Hepatocyte (in vitro differentiated cells): ENCODE results near the gene SCN1B. TPM values are rescaled to one million over a fixed set of nuclear protein-coding genes. Genes with fewer than 3 reads are reported as not detected.
"Not testable (repeated sequence)": the region's sequence is repeated elsewhere in the genome, so short reads cannot be mapped to it uniquely, and the experiment has no call there.

ENCODE experiments used
- DNase-seq: peaks from one replicate; pipeline ENCODE4 v3.0.0-alpha.2; 2016; ENCODE audit warnings: low spot score
- H2AFZ ChIP-seq: fragments of 200-600 bp; sonication (generic); 2 replicates; pipeline ENCODE4 v1.6.0; 2016; ENCODE audit warnings: antibody characterized with exemption, mild to moderate bottlenecking
- H3K27ac ChIP-seq: fragments of 200-600 bp; sonication (generic); 2 replicates; pipeline ENCODE4 v1.5.1; 2016; ENCODE audit warnings: mild to moderate bottlenecking
- H3K27me3 ChIP-seq: fragments of 200-600 bp; sonication (generic); 2 replicates; pipeline ENCODE4 v1.6.1; 2016
- H3K36me3 ChIP-seq: fragments of 200-600 bp; sonication (generic); replicated peaks from 2 replicates; pipeline ENCODE4 v1.5.1; 2016; ENCODE audit warnings: low read depth; ENCODE audit not compliant: insufficient read depth
- H3K4me1 ChIP-seq: fragments of 200-600 bp; sonication (generic); 2 replicates; pipeline ENCODE4 v1.5.1; 2016; ENCODE audit warnings: mild to moderate bottlenecking, moderate library complexity; ENCODE audit not compliant: insufficient read depth
- H3K4me2 ChIP-seq: fragments of 200-600 bp; sonication (generic); 2 replicates; pipeline ENCODE4 v1.6.0; 2016
- H3K4me3 ChIP-seq: fragments of 200-600 bp; sonication (generic); 2 replicates; pipeline ENCODE4 v1.5.1; 2016; ENCODE audit warnings: mild to moderate bottlenecking
- H3K79me2 ChIP-seq: fragments of 200-600 bp; sonication (generic); 2 replicates; pipeline ENCODE4 v1.6.0; 2017; ENCODE audit warnings: mild to moderate bottlenecking
- H3K9me2 ChIP-seq: fragments of 200-600 bp; sonication (generic); replicated peaks from 2 replicates; pipeline ENCODE4 v1.6.0; 2017; ENCODE audit warnings: mild to moderate bottlenecking; ENCODE audit not compliant: insufficient read depth
- H3K9me3 ChIP-seq: fragments of 200-600 bp; sonication (generic); 2 replicates; pipeline ENCODE4 v1.5.1; 2016; ENCODE audit warnings: low read depth, mild to moderate bottlenecking
- H4K20me1 ChIP-seq: fragments of 200-600 bp; sonication (generic); 2 replicates; pipeline ENCODE4 v1.6.0; 2016; ENCODE audit warnings: mild to moderate bottlenecking; ENCODE audit not compliant: insufficient read depth, poor library complexity, severe bottlenecking
- CTCF ChIP-seq: fragments of 200-600 bp; sonication (generic); IDR thresholded peaks from 2 replicates; pipeline ENCODE4 v1.5.1; 2016; ENCODE audit warnings: antibody characterized with exemption, mild to moderate bottlenecking; ENCODE audit not compliant: poor library complexity
- EZH2 ChIP-seq: fragments of 200-600 bp; sonication (generic); IDR thresholded peaks from 2 replicates; pipeline ENCODE4 v1.6.1; 2016; ENCODE audit warnings: antibody characterized with exemption, mild to moderate bottlenecking, borderline replicate concordance
- EZH2phosphoT487 ChIP-seq: fragments of 200-600 bp; sonication (generic); IDR thresholded peaks from one replicate; pipeline ENCODE4 v1.6.1; 2018; ENCODE audit warnings: antibody characterized with exemption, mild to moderate bottlenecking, low read depth, moderate library complexity; ENCODE audit not compliant: unreplicated experiment, severe bottlenecking
- WGBS: methylation state at CpG from one replicate; pipeline ENCODE4 v1.1.6; 2016; ENCODE audit warnings: low lambda C conversion rate; ENCODE audit errors: missing lambda C conversion rate; 5-methylcytosine and 5-hydroxymethylcytosine counted together
- polyA plus RNA-seq: library from polyadenylated mRNA; unstranded; fragments of >200 nt; fragmentation: Nextera tagmentation; extraction: Ambion mirVana; gene quantifications from 2 replicates; pipeline ENCODE4 v1.2.1, GENCODE V29; 2016
- total RNA-seq: library from RNA; depleted of rRNA; stranded (reverse); fragments of >200 nt; gene quantifications from 2 replicates; pipeline ENCODE4 v1.2.3, GENCODE V29; 2014

Gene SCN1B
- total and polyA plus RNA-seq, 2 experiments from 2014 or later, result 0.60 to 3.1 TPM

- no peaks in the 10 kb centered on the region for H3K36me3 ChIP-seq
- TF ChIP-seq CTCF (no peak), EZH2phosphoT487 (no peak), EZH2 (no peak)
- peak; percentile 4 for DNase-seq
- peaks cover under 1% of the 10 kb centered on the region for H3K79me2 ChIP-seq
- H3K27me3 ChIP-seq, result no peaks in the 10 kb centered on the region
- H4K20me1 ChIP-seq, result no peaks in the 10 kb centered on the region
- no peak overlapping the region for H3K4me3 ChIP-seq
- no peaks in the 10 kb centered on the region for H3K9me3 ChIP-seq
- no peak overlapping the region for H3K27ac ChIP-seq
- H3K4me1 ChIP-seq, result no peaks in the 10 kb centered on the region
- H3K4me2 ChIP-seq, result no peak overlapping the region
- no peak overlapping the region for H2AFZ ChIP-seq
- WGBS, result 97% methylated on average over 23 of the region's 23 CpGs
- H3K9me2 ChIP-seq, result no peaks in the 10 kb centered on the region
These were observed 16.2 kb upstream of the SCN1B start for GRCh38 chr19:35013820-35014754.

GRCh38 chr19:35014774-35015173 is 15.5 kb upstream of the SCN1B start:
- H3K36me3 ChIP-seq, H3K27ac ChIP-seq, H3K4me1 ChIP-seq: not testable (repeated sequence)

GRCh38 chr19:35015270-35015953 is 14.9 kb upstream of the SCN1B start:
- Histone ChIP-seq H3K4me1 (no peaks in the 10 kb centered on the region), H3K79me2 (no peaks in the 10 kb centered on the region), H3K9me3 (no peaks in the 10 kb centered on the region), H3K27ac (no peak overlapping the region), H2AFZ (no peak overlapping the region), H4K20me1 (no peaks in the 10 kb centered on the region), H3K27me3 (no peaks in the 10 kb centered on the region), H3K4me2 (no peak overlapping the region), H3K9me2 (no peaks in the 10 kb centered on the region), H3K4me3 (no peak overlapping the region), H3K36me3 (no peaks in the 10 kb centered on the region)
- 94% methylated on average over 16 of the region's 16 CpGs for WGBS
- TF ChIP-seq EZH2 (no peak), EZH2phosphoT487 (no peak), CTCF (no peak)
- no peak for DNase-seq

More at GRCh38 chr19:35014774-35015173, 15.5 kb upstream of the SCN1B start:
- H3K9me3 ChIP-seq, H4K20me1 ChIP-seq, DNase-seq, H3K4me2 ChIP-seq, H2AFZ ChIP-seq, H3K79me2 ChIP-seq, H3K27me3 ChIP-seq, H3K4me3 ChIP-seq, H3K9me2 ChIP-seq: not testable (repeated sequence)
- WGBS, result 99% methylated on average over 4 of the region's 4 CpGs

GRCh38 chr19:35015954-35016351 is 14.3 kb upstream of the SCN1B start:
- H3K36me3 ChIP-seq, result no peaks in the 10 kb centered on the region
- 99% methylated on average over 6 of the region's 6 CpGs for WGBS
- no peak for DNase-seq
- no peaks in the 10 kb centered on the region for H3K27me3 ChIP-seq
- no peaks in the 10 kb centered on the region for H3K9me2 ChIP-seq
- H2AFZ ChIP-seq, result no peak overlapping the region
- H3K4me2 ChIP-seq, result no peak overlapping the region
- H3K4me1 ChIP-seq, result no peaks in the 10 kb centered on the region
- no peaks in the 10 kb centered on the region for H4K20me1 ChIP-seq
- H3K79me2 ChIP-seq, result no peaks in the 10 kb centered on the region
- no peaks in the 10 kb centered on the region for H3K9me3 ChIP-seq
- no peak overlapping the region for H3K27ac ChIP-seq
- no peak overlapping the region for H3K4me3 ChIP-seq
- TF ChIP-seq CTCF, result no peak
- no peak for TF ChIP-seq EZH2
- no peak for TF ChIP-seq EZH2phosphoT487
